GM12891 (cell line): ENCODE measurements around the gene EIF2S2.

ENCODE experiments used
- POLR2A ChIP-seq: IDR thresholded peaks from 2 replicates; pipeline ENCODE4 v1.6.1; 2011; ENCODE audit warnings: low read depth, low read length, control low read depth
- POLR2AphosphoS5 ChIP-seq: IDR thresholded peaks from 2 replicates; pipeline ENCODE4 v1.6.1; 2011; ENCODE audit warnings: low read depth, low read length, control low read depth
- POU2F2 ChIP-seq: IDR thresholded peaks from 2 replicates; pipeline ENCODE4 v1.6.1; 2011; ENCODE audit warnings: low read depth, mild to moderate bottlenecking, control low read depth, low read length, moderate library complexity
- TAF1 ChIP-seq: IDR thresholded peaks from 2 replicates; pipeline ENCODE4 v1.6.1; 2011; ENCODE audit warnings: low read depth, low read length, control low read depth

DNA sequence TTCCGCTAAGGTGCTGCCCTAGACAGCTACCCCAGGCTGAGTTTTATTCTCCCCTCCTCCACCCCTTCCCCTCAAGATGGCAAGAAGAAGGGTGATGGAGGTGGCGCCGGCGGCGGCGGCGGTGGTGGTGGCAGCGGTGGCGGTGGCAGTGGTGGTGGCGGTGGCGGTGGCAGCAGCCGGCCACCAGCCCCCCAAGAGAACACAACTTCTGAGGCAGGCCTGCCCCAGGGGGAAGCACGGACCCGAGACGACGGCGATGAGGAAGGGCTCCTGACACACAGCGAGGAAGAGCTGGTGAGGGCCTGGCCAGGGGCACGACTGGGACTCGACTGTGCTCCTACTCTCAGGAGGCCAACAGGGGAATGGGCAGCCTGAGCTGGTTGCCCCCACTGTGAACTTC lies 35.1 kb downstream of the EIF2S2 start:
- no peak for TF ChIP-seq POLR2AphosphoS5
- TF ChIP-seq POU2F2, result no peak
- no peak for TF ChIP-seq POLR2A
- no peak for TF ChIP-seq TAF1
